ENCODE results near the gene HLA-DMB. TPM values are rescaled to one million over a fixed set of nuclear protein-coding genes. Genes with fewer than 3 reads are reported as not detected.

Gene HLA-DMB
- total RNA-seq, 4 donors from 2014 or later = 3.4 to 24.8 (median 9.2) TPM

- Histone ChIP-seq H3K4me3 (no peak overlapping the region), H3K27me3 (no peaks in the 10 kb centered on the region), H3K4me1 (peaks cover 0 to 17% (median 7%) of the 10 kb centered on the region in 3 donors), H3K9me3 (no peaks in the 10 kb centered on the region), H3K36me3 (no peaks in the 10 kb centered on the region), H3K27ac (no peak overlapping the region)
- intact Hi-C loops (cut with DNase I) = no loop called here
- TF ChIP-seq CTCF (IDR thresholded peaks at IDR 0.05) = no peak
- no peak for TF ChIP-seq POLR2A (IDR thresholded peaks at IDR 0.05)
- DNase-seq = no peak
- 75 to 87% methylated on average over 3 to 5 of the region's 9 CpGs for WGBS, 2 donors
Measured at GRCh38 chr6:32949113-32949512, 8.3 kb upstream of the HLA-DMB start.

- Histone ChIP-seq H3K4me3 (no peak overlapping the region), H3K27me3 (no peaks in the 10 kb centered on the region), H3K4me1 (peaks cover 0 to 9% (median 6%) of the 10 kb centered on the region in 3 donors), H3K36me3 (no peaks in the 10 kb centered on the region), H3K27ac (no peak overlapping the region), H3K9me3 (no peaks in the 10 kb centered on the region)
- no peak for DNase-seq
- 51 to 64% methylated on average over 11 of the region's 11 CpGs for WGBS, 2 donors
- intact Hi-C loops (cut with DNase I) = no loop called here
- TF ChIP-seq CTCF (IDR thresholded peaks at IDR 0.05) (peak in 5 of 6 experiments; percentile 26 to 66 (median 59)), POLR2A (IDR thresholded peaks at IDR 0.05) (no peak)
Measured at GRCh38 chr6:32947552-32948465, 7.0 kb upstream of the HLA-DMB start.

GRCh38 chr6:32946893-32947292 lies 6.1 kb upstream of the HLA-DMB start:
- H3K27me3 ChIP-seq = no peaks in the 10 kb centered on the region

GRCh38 chr6:32945953-32946352 lies 5.1 kb upstream of the HLA-DMB start:
- intact Hi-C loops (cut with DNase I) = no loop called here
- peaks cover 0 to 16% (median 6%) of the 10 kb centered on the region in 3 donors for H3K4me1 ChIP-seq
- TF ChIP-seq POLR2A (IDR thresholded peaks at IDR 0.05) = no peak
- no peak for TF ChIP-seq CTCF (IDR thresholded peaks at IDR 0.05)
- DNase-seq = no peak
- no peaks in the 10 kb centered on the region for H3K36me3 ChIP-seq
- H3K27ac ChIP-seq = no peak overlapping the region
- H3K9me3 ChIP-seq = no peaks in the 10 kb centered on the region
- no peaks in the 10 kb centered on the region for H3K27me3 ChIP-seq
- H3K4me3 ChIP-seq = no peak overlapping the region

More at GRCh38 chr6:32946893-32947292, 6.1 kb upstream of the HLA-DMB start:
- intact Hi-C loops (cut with DNase I) = no loop called here
- TF ChIP-seq POLR2A (IDR thresholded peaks at IDR 0.05) = no peak
- no peak for TF ChIP-seq CTCF (IDR thresholded peaks at IDR 0.05)
- no peak overlapping the region for H3K27ac ChIP-seq
- H3K36me3 ChIP-seq = no peaks in the 10 kb centered on the region
- no peaks in the 10 kb centered on the region for H3K9me3 ChIP-seq
- DNase-seq = no peak
- no peak overlapping the region for H3K4me3 ChIP-seq
- H3K4me1 ChIP-seq = peaks cover 0 to 10% (median 2%) of the 10 kb centered on the region in 3 donors

GRCh38 chr6:32945108-32945760 lies 4.4 kb upstream of the HLA-DMB start:
- H3K36me3 ChIP-seq = no peaks in the 10 kb centered on the region
- WGBS, 2 donors = 66 to 74% methylated on average over 9 of the region's 9 CpGs
- H3K4me1 ChIP-seq = peaks cover 0 to 23% (median 13%) of the 10 kb centered on the region in 3 donors
- peak overlapping the region in 3 of 4 donors; percentile 16 to 72 (median 53) for H3K27ac ChIP-seq
- intact Hi-C loops (cut with DNase I) = no loop called here
- no peak overlapping the region for H3K4me3 ChIP-seq
- DNase-seq = no peak
- no peaks in the 10 kb centered on the region for H3K9me3 ChIP-seq
- TF ChIP-seq CTCF (IDR thresholded peaks at IDR 0.05) (no peak), POLR2A (IDR thresholded peaks at IDR 0.05) (peak in 1 of 4 donors; percentile 10)
- peaks cover 0 to 1% (median 0%) of the 10 kb centered on the region in 4 donors for H3K27me3 ChIP-seq
